HCT116 (cell line): ENCODE data around the gene CEP112. TPM values are rescaled to one million over a fixed set of nuclear protein-coding genes. Genes with fewer than 3 reads are reported as not detected.

ENCODE experiments used
- ATAC-seq: fragments of 200-7000 bp; cut with Tn5 transposase; 2 replicates; pipeline ENCODE4 v1.9.1; 2020; ENCODE audit warnings: mild to moderate bottlenecking, moderate library complexity
- BruUV-seq: library from RNA; stranded (reverse); fragments of 400-500 nt; replicated peaks from 2 replicates; lab custom pipeline; 2021; lab: Mats Ljungman, UMichigan
- CTCF ChIA-PET: fragments of 300-600 bp; sonication (Branson Sonifier 250); formaldehyde crosslinking; loops from one replicate; lab custom pipeline; 2021; ENCODE audit warnings: antibody characterized with exemption; lab: Charles Lee
- POLR2A ChIA-PET: fragments of 300-600, 350-600 bp; sonication (Branson Sonifier 250); formaldehyde crosslinking; loops from one replicate; lab custom pipeline; 2021; ENCODE audit warnings: antibody characterized with exemption; lab: Charles Lee
- RAD21 ChIA-PET, 2 experiments: fragments of 300-600 bp; sonication (Branson Sonifier 250); formaldehyde crosslinking; loops; one replicate each; lab custom pipeline; 2023; ENCODE audit warnings: low total read pairs in 2 of 2; ENCODE audit not compliant: uncharacterized antibody in 2 of 2, unreplicated experiment in 2 of 2, low non-redundant PET in 1 of 2; lab: Charles Lee
- DNase-seq: peaks from one replicate; pipeline ENCODE4 v3.0.0-alpha.2; 2010; ENCODE audit warnings: low read depth, low spot score
- H2AFZ ChIP-seq: fragments of 200-600 bp; shearing (Covaris generic), sonication (generic); 2 replicates; pipeline ENCODE4 v1.6.1; 2017; ENCODE audit warnings: low read depth, mixed run types, mixed read lengths, antibody characterized with exemption, low read length; ENCODE audit not compliant: poor library complexity, severe bottlenecking
- H3K27ac ChIP-seq: 2 replicates; pipeline ENCODE4 v1.5.1; 2012; ENCODE audit warnings: low read depth, low read length
- H3K27me3 ChIP-seq: fragments of 200-600 bp; sonication (generic); 2 replicates; pipeline ENCODE4 v1.6.1; 2016; ENCODE audit warnings: mixed run types, low read length, mixed read lengths; ENCODE audit not compliant: insufficient read depth
- H3K36me3 ChIP-seq, 2 experiments: fragments of 200-500 bp in 1 of 2; fragments of 200-600 bp in 1 of 2; sonication (Bioruptor generic) in 1 of 2; sonication (generic) in 1 of 2; 2 replicates each; pipeline versions ENCODE4 v1.5.1 to v1.6.1; 2014 to 2016; ENCODE audit warnings: low read length in 2 of 2, inconsistent platforms in 1 of 2, mixed read lengths in 1 of 2, mixed run types in 1 of 2; ENCODE audit not compliant: insufficient read depth in 2 of 2, control insufficient read depth in 1 of 2
- H3K4me1 ChIP-seq, 2 experiments: fragments of 200-600 bp in 1 of 2; sonication (generic) in 1 of 2; 2 replicates each; pipeline versions ENCODE4 v1.5.1 to v1.6.1; 2012 to 2017; ENCODE audit warnings: low read length in 2 of 2, inconsistent platforms in 1 of 2, mild to moderate bottlenecking in 1 of 2, mixed read lengths in 1 of 2, mixed run types in 1 of 2, moderate library complexity in 1 of 2; ENCODE audit not compliant: insufficient read depth in 2 of 2, control insufficient read depth in 1 of 2
- H3K4me2 ChIP-seq: fragments of 200-600 bp; sonication (generic); 2 replicates; pipeline ENCODE4 v1.6.1; 2017; ENCODE audit warnings: mixed run types, low read length, mixed read lengths
- H3K4me3 ChIP-seq, 2 experiments: fragments of 200-600 bp in 1 of 2; sonication (generic) in 1 of 2; replicated peaks in 1 of 2; 2 replicates each; pipeline ENCODE4 v1.5.1; 2011 to 2016; ENCODE audit warnings: low read length in 2 of 2, control low read depth in 1 of 2, low read depth in 1 of 2, mild to moderate bottlenecking in 1 of 2, mixed read lengths in 1 of 2, mixed run types in 1 of 2
- H3K79me2 ChIP-seq: fragments of 200-600 bp; sonication (generic); 2 replicates; pipeline ENCODE4 v1.6.1; 2017; ENCODE audit warnings: mild to moderate bottlenecking, mixed run types, low read length, moderate library complexity, mixed read lengths; ENCODE audit not compliant: insufficient read depth
- H3K9ac ChIP-seq: fragments of 200-600 bp; sonication (generic); 2 replicates; pipeline ENCODE4 v1.6.1; 2016; ENCODE audit warnings: low read length, mixed read lengths
- H3K9me2 ChIP-seq: fragments of 200-600 bp; sonication (generic), shearing (Covaris generic); 2 replicates; pipeline ENCODE4 v1.6.1; 2017; ENCODE audit warnings: mixed run types, mild to moderate bottlenecking, moderate library complexity; ENCODE audit not compliant: insufficient read depth
- H3K9me3 ChIP-seq, 2 experiments: fragments of 200-500 bp in 1 of 2; fragments of 200-600 bp in 1 of 2; sonication (Bioruptor generic) in 1 of 2; sonication (generic) in 1 of 2; 2 replicates each; pipeline ENCODE4 v1.6.1; 2014 to 2017; ENCODE audit warnings: low read length in 2 of 2, mixed read lengths in 2 of 2, inconsistent platforms in 1 of 2, low read depth in 1 of 2, mild to moderate bottlenecking in 1 of 2, mixed run types in 1 of 2, moderate library complexity in 1 of 2; ENCODE audit not compliant: control insufficient read depth in 1 of 2, insufficient read depth in 1 of 2
- H4K20me1 ChIP-seq: fragments of 200-600 bp; sonication (generic), shearing (Covaris generic); 2 replicates; pipeline ENCODE4 v1.6.1; 2017; ENCODE audit warnings: mixed run types, mild to moderate bottlenecking, moderate library complexity; ENCODE audit not compliant: insufficient read depth
- ATF3 ChIP-seq: IDR thresholded peaks from 2 replicates; pipeline ENCODE4 v1.6.1; 2012
- CTCF ChIP-seq, 3 experiments: fragments of 200-600 bp in 1 of 3; sonication (generic) in 1 of 3; IDR thresholded peaks in 2 of 3; conservative IDR thresholded peaks in 1 of 3; 2 replicates each; pipeline ENCODE4 v1.5.1; 2012 to 2017; ENCODE audit warnings: low read depth in 2 of 3, low read length in 2 of 3, antibody characterized with exemption in 1 of 3, borderline replicate concordance in 1 of 3, control low read depth in 1 of 3, mild to moderate bottlenecking in 1 of 3, mixed read lengths in 1 of 3, mixed run types in 1 of 3, moderate library complexity in 1 of 3; ENCODE audit not compliant: insufficient read depth in 1 of 3
- EGR1 ChIP-seq: IDR thresholded peaks from 2 replicates; pipeline ENCODE4 v1.6.1; 2012; ENCODE audit warnings: low read depth
- ELF1 ChIP-seq: IDR thresholded peaks from 2 replicates; pipeline ENCODE4 v1.6.1; 2012; ENCODE audit warnings: low read depth, borderline replicate concordance
- POLR2A ChIP-seq: IDR thresholded peaks from 2 replicates; pipeline ENCODE4 v1.7.0; 2011; ENCODE audit warnings: borderline replicate concordance; ENCODE audit not compliant: insufficient read depth, insufficient read length; ENCODE audit errors: extremely low read depth
- POLR2AphosphoS5 ChIP-seq: IDR thresholded peaks from 2 replicates; pipeline ENCODE4 v1.6.1; 2011; ENCODE audit warnings: mild to moderate bottlenecking, low read depth, low read length, moderate library complexity
- SRF ChIP-seq: IDR thresholded peaks from 2 replicates; pipeline ENCODE4 v1.6.1; 2012; ENCODE audit warnings: low read depth
- TCF7L2 ChIP-seq: IDR thresholded peaks from 2 replicates; pipeline ENCODE4 v1.7.0; 2011; ENCODE audit warnings: borderline replicate concordance, inconsistent platforms; ENCODE audit not compliant: insufficient read depth, insufficient read length; ENCODE audit errors: extremely low read depth
- ZBTB33 ChIP-seq: IDR thresholded peaks from 2 replicates; pipeline ENCODE4 v1.6.1; 2011; ENCODE audit warnings: mild to moderate bottlenecking, low read length, moderate library complexity; ENCODE audit not compliant: insufficient replicate concordance; ENCODE audit errors: extremely low read depth
- ZFX ChIP-seq: fragments of 450-650 bp; IDR thresholded peaks from 2 replicates; pipeline ENCODE4 v1.6.1; 2017
- intact Hi-C: fragments of 100-400 bp; cut with micrococcal nuclease; formaldehyde crosslinking; loops from 2 replicates; pipeline ENCODE4 v1.10.0; 2022
- total RNA-seq: library from RNA; stranded (reverse); gene quantifications from one replicate; pipeline ENCODE4 v1.2.1, GENCODE V29; 2021; ENCODE audit not compliant: unreplicated experiment

CEP112 gene
- total RNA-seq, 1 experiment from 2014 or later: 10.9 TPM

GRCh38 chr17:65745241-65745640 lies 446.7 kb downstream of the CEP112 start:
- RAD21 ChIA-PET: no interaction called here
- no TSS peak for BruUV-seq
- no peak for DNase-seq

More at GRCh38 chr17:65745241-65745640, 446.7 kb downstream of the CEP112 start:
- H4K20me1 ChIP-seq: no peaks in the 10 kb centered on the region
- TF ChIP-seq EGR1 (no peak), ATF3 (no peak), TCF7L2 (no peak), POLR2A (no peak), SRF (no peak), ELF1 (no peak), POLR2AphosphoS5 (no peak), ZBTB33 (no peak), CTCF (IDR thresholded peaks at IDR 0.05 in 2 of 3, conservative IDR thresholded peaks at IDR 0.05 in 1 of 3; ENCODE audit: borderline replicate concordance in 1 of 3, insufficient read depth in 1 of 3, low read depth in 2 of 3, low read length in 2 of 3) (no peak), ZFX (no peak)
- no peak overlapping the region for H3K4me3 ChIP-seq
- H3K9ac ChIP-seq: no peak overlapping the region
- intact Hi-C loops: no loop called here
- no peaks in the 10 kb centered on the region for H3K27me3 ChIP-seq
- H3K79me2 ChIP-seq: no peaks in the 10 kb centered on the region
- no peak overlapping the region for H3K27ac ChIP-seq
- peaks cover 38 to 42% of the 10 kb centered on the region in 2 experiments for H3K4me1 ChIP-seq
- POLR2A ChIA-PET: no interaction called here
- no peak overlapping the region for H2AFZ ChIP-seq
- H3K9me3 ChIP-seq: no peaks in the 10 kb centered on the region
- no peaks in the 10 kb centered on the region for H3K9me2 ChIP-seq
- H3K4me2 ChIP-seq: no peak overlapping the region
- CTCF ChIA-PET: no interaction called here
- no peaks in the 10 kb centered on the region for H3K36me3 ChIP-seq
- no peak for ATAC-seq
